Measurements from ENCODE around the gene TMEM222. TPM values are rescaled to one million over a fixed set of nuclear protein-coding genes. Genes with fewer than 3 reads are reported as not detected.
"Not testable (repeated sequence)": the region's sequence is repeated elsewhere in the genome, so short reads cannot be mapped to it uniquely, and the experiment has no call there.

Gene TMEM222
- total RNA-seq, 1 experiment from 2014 or later: 28.7 TPM

- TF ChIP-seq CDX4 (CRISPR knock-in tag; IDR thresholded peaks at IDR 0.05; ENCODE audit: borderline replicate concordance) (no peak), NR2C2 (CRISPR knock-in tag; IDR thresholded peaks at IDR 0.05) (no peak), GTF2I (CRISPR knock-in tag; conservative IDR thresholded peaks at IDR 0.05) (no peak), JAZF1 (CRISPR knock-in tag; IDR thresholded peaks at IDR 0.05) (no peak), ZNF232 (CRISPR knock-in tag; IDR thresholded peaks at IDR 0.05) (no peak), ATF6 (CRISPR knock-in tag; IDR thresholded peaks at IDR 0.05) (no peak), ERG (CRISPR knock-in tag; IDR thresholded peaks at IDR 0.05) (no peak)
Observed at GRCh38 chr1:27285274-27285660, 36.7 kb upstream of the TMEM222 start (continued).

GRCh38 chr1:27285821-27286220 is 36.1 kb upstream of the TMEM222 start:
- H3K4me3 Mint-ChIP-seq; DNase-seq (ENCODE audit: low spot score); H3K9me3 Mint-ChIP-seq; H3K27me3 Mint-ChIP-seq (ENCODE audit: low read depth); H3K4me1 Mint-ChIP-seq; H3K27ac Mint-ChIP-seq; ATAC-seq: not testable (repeated sequence)
- peaks cover 15% of the 10 kb centered on the region for H3K36me3 Mint-ChIP-seq
- ChIA-PET CTCF (interaction anchor here (0.6 to 3.3 kb wide), 7 partner anchors 11 to 241 kb away, joined by 3 to 20 read pairs (median 5); no protein-coding TSS in a partner anchor), POLR2A (interaction anchor here (0.6 kb wide), 1 partner anchor 72 kb away, joined by 4 read pairs; no protein-coding TSS in a partner anchor)

- CTCF ChIA-PET; H3K4me1 Mint-ChIP-seq; ATAC-seq; H3K4me3 Mint-ChIP-seq; H3K27ac Mint-ChIP-seq; DNase-seq (ENCODE audit: low spot score); POLR2A ChIA-PET; H3K9me3 Mint-ChIP-seq; H3K27me3 Mint-ChIP-seq (ENCODE audit: low read depth): not testable (repeated sequence)
- peaks cover 17% of the 10 kb centered on the region for H3K36me3 Mint-ChIP-seq
Observed at GRCh38 chr1:27289125-27289524, 32.8 kb upstream of the TMEM222 start.

GRCh38 chr1:27290581-27290980 is 31.4 kb upstream of the TMEM222 start:
- ChIA-PET CTCF (interaction anchor here (2.2 kb wide), 1 partner anchor 17 kb away, joined by 7 read pairs; no protein-coding TSS in a partner anchor), POLR2A (no interaction called here)
- no peak overlapping the region for H3K4me3 Mint-ChIP-seq
- ATAC-seq (no peak), DNase-seq (ENCODE audit: low spot score) (no peak)
- peaks cover 6% of the 10 kb centered on the region; the same call in 1 of the 2 replicates for H3K9me3 Mint-ChIP-seq
- no peaks in the 10 kb centered on the region for H3K4me1 Mint-ChIP-seq
- H3K27ac Mint-ChIP-seq: no peak overlapping the region
- no peaks in the 10 kb centered on the region for H3K27me3 Mint-ChIP-seq (ENCODE audit: low read depth)
- peaks cover 17% of the 10 kb centered on the region for H3K36me3 Mint-ChIP-seq
- TF ChIP-seq TCF7 (CRISPR knock-in tag; IDR thresholded peaks at IDR 0.05; ENCODE audit: low read depth) (no peak), ATF6 (CRISPR knock-in tag; IDR thresholded peaks at IDR 0.05) (no peak), SOX15 (CRISPR knock-in tag; IDR thresholded peaks at IDR 0.05) (no peak), SMAD4 (CRISPR knock-in tag; IDR thresholded peaks at IDR 0.05) (no peak), JUN (CRISPR knock-in tag; IDR thresholded peaks at IDR 0.05) (no peak), ATF1 (CRISPR knock-in tag; IDR thresholded peaks at IDR 0.05) (no peak), ERG (CRISPR knock-in tag; IDR thresholded peaks at IDR 0.05) (no peak), OVOL2 (CRISPR knock-in tag; IDR thresholded peaks at IDR 0.05; ENCODE audit: borderline replicate concordance) (no peak), CBFB (CRISPR knock-in tag; IDR thresholded peaks at IDR 0.05; ENCODE audit: low read depth) (no peak), GRHL2 (CRISPR knock-in tag; IDR thresholded peaks at IDR 0.05; ENCODE audit: insufficient replicate concordance, severe bottlenecking) (no peak), ZNF121 (CRISPR knock-in tag; IDR thresholded peaks at IDR 0.05) (no peak), AR (CRISPR knock-in tag; IDR thresholded peaks at IDR 0.05) (no peak), IRF2 (CRISPR knock-in tag; IDR thresholded peaks at IDR 0.05; ENCODE audit: borderline replicate concordance, low read depth) (no peak), TEAD1 (CRISPR knock-in tag; IDR thresholded peaks at IDR 0.05) (no peak), ETV6 (CRISPR knock-in tag; IDR thresholded peaks at IDR 0.05) (no peak)
